ENCODE data around the gene GATA5.

GRCh38 chr20:62437927-62438326, 37.9 kb downstream of the GATA5 start:
- TF ChIP-seq SMAD5 (IDR thresholded peaks at IDR 0.05; ENCODE audit: low read depth): no peak
- no peak for TF ChIP-seq FOS (IDR thresholded peaks at IDR 0.05; ENCODE audit: borderline replicate concordance, extremely low read depth, insufficient read length)
- TF ChIP-seq, protein P1, sequence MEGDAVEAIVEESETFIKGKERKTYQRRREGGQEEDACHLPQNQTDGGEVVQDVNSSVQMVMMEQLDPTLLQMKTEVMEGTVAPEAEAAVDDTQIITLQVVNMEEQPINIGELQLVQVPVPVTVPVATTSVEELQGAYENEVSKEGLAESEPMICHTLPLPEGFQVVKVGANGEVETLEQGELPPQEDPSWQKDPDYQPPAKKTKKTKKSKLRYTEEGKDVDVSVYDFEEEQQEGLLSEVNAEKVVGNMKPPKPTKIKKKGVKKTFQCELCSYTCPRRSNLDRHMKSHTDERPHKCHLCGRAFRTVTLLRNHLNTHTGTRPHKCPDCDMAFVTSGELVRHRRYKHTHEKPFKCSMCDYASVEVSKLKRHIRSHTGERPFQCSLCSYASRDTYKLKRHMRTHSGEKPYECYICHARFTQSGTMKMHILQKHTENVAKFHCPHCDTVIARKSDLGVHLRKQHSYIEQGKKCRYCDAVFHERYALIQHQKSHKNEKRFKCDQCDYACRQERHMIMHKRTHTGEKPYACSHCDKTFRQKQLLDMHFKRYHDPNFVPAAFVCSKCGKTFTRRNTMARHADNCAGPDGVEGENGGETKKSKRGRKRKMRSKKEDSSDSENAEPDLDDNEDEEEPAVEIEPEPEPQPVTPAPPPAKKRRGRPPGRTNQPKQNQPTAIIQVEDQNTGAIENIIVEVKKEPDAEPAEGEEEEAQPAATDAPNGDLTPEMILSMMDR (IDR thresholded peaks at IDR 0.05 in 2 of 3, conservative IDR thresholded peaks at IDR 0.05 in 1 of 3; ENCODE audit: control insufficient read depth in 2 of 3, extremely low read depth in 1 of 3, insufficient read depth in 1 of 3, low read depth in 3 of 3, low read length in 3 of 3): no peak
- no peak for TF ChIP-seq EZH2 (IDR thresholded peaks at IDR 0.05; ENCODE audit: borderline replicate concordance, control insufficient read depth, low read depth, low read length)
- TF ChIP-seq HDAC2 (IDR thresholded peaks at IDR 0.05): no peak
- no peak for TF ChIP-seq POLR2A (IDR thresholded peaks at IDR 0.05; ENCODE audit: low read depth, low read length)
